Measurements from ENCODE around the gene RNASE8. TPM values are rescaled to one million over a fixed set of nuclear protein-coding genes. Genes with fewer than 3 reads are reported as not detected.

Gene RNASE8
- total RNA-seq, 1 experiment from 2014 or later = not detected

DNA sequence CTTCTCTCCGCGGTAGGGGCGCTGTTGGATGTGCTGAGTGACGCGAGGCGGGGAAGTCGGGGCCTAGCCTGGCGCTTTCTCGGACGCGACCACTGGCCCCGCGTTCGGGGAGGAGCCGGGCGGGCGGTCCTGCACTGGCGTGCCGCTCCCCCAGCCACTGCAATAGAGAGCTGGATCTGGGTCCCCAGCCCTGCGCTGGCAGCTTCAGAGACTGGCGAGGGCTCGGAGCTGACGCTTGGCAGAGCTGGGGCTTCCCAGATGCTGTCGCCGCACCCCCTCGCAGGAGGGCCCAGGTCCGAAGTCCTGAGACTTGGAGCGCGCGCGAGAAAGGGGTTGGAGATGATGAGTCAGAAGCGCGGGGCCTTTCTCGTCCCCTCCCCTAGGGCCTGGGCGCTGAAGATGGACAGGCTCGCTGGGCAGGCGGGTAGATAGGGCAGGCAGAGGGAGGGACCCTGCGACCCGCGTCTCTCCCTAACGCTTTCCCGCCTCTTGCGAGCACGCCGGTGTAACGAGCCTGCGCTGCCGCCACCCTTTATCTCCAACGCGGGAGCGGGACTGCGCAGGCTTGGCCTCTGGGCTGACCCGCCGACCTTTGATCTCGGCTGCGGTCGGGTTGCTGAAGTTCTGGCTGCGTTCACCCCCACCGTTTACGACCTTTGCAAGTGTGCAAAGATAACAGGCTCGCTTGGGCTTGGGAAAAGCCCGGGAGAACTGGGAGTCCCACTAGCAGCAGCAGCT lies 46.3 kb downstream of the RNASE8 start:
- Mint-ChIP-seq H3K4me1 (peaks cover 73% of the 10 kb centered on the region), H3K9me3 (no peaks in the 10 kb centered on the region), H3K27ac (peak overlapping the region; percentile 87), H3K4me3 (peak overlapping the region; percentile 93), H3K36me3 (no peaks in the 10 kb centered on the region), H3K27me3 (ENCODE audit: low read depth) (no peaks in the 10 kb centered on the region)
- ChIA-PET CTCF (interaction anchor here (0.6 to 8.6 kb wide), 27 partner anchors 9 to 446 kb away, joined by 3 to 321 read pairs (median 5); partner anchors contain the start of genes ARHGEF40 and NDRG2), POLR2A (interaction anchor here (1.0 to 3.9 kb wide), 6 partner anchors 9 to 35 kb away, joined by 3 to 40 read pairs (median 6); partner anchors contain the start of gene ARHGEF40)
- DNase-seq (ENCODE audit: low spot score) (peak; percentile 96), ATAC-seq (peak; percentile 79)
- TF ChIP-seq ELF4 (CRISPR knock-in tag; IDR thresholded peaks at IDR 0.05; ENCODE audit: low read depth) (no peak), ZNF263 (CRISPR knock-in tag; IDR thresholded peaks at IDR 0.05; ENCODE audit: low read depth) (no peak), PRRX2 (CRISPR knock-in tag; IDR thresholded peaks at IDR 0.05) (no peak), MYBL2 (CRISPR knock-in tag; IDR thresholded peaks at IDR 0.05) (no peak; the same call in 1 of the 2 replicates), ZNF219 (CRISPR knock-in tag; IDR thresholded peaks at IDR 0.05; ENCODE audit: borderline replicate concordance) (no peak), ATF1 (CRISPR knock-in tag; IDR thresholded peaks at IDR 0.05) (no peak), ETV6 (CRISPR knock-in tag; IDR thresholded peaks at IDR 0.05) (no peak), FOXP1 (CRISPR knock-in tag; IDR thresholded peaks at IDR 0.05; ENCODE audit: borderline replicate concordance) (peak; percentile 83; the same call in 1 of the 2 replicates), ZBTB21 (CRISPR knock-in tag; IDR thresholded peaks at IDR 0.05; ENCODE audit: borderline replicate concordance) (no peak), TCF7 (CRISPR knock-in tag; IDR thresholded peaks at IDR 0.05; ENCODE audit: low read depth) (no peak), RELA (CRISPR knock-in tag; IDR thresholded peaks at IDR 0.05; ENCODE audit: borderline replicate concordance) (peak; percentile 28; the same call in 1 of the 2 replicates), TP53 (CRISPR knock-in tag; IDR thresholded peaks at IDR 0.05) (peak; percentile 68; the same call in 1 of the 2 replicates), KAT7 (CRISPR knock-in tag; IDR thresholded peaks at IDR 0.05; ENCODE audit: borderline replicate concordance) (0 out of 2 replicates have a peak, but pooled peaks have one; percentile 76), OVOL2 (CRISPR knock-in tag; IDR thresholded peaks at IDR 0.05; ENCODE audit: borderline replicate concordance) (no peak)
- TF ChIP-seq, protein P1, sequence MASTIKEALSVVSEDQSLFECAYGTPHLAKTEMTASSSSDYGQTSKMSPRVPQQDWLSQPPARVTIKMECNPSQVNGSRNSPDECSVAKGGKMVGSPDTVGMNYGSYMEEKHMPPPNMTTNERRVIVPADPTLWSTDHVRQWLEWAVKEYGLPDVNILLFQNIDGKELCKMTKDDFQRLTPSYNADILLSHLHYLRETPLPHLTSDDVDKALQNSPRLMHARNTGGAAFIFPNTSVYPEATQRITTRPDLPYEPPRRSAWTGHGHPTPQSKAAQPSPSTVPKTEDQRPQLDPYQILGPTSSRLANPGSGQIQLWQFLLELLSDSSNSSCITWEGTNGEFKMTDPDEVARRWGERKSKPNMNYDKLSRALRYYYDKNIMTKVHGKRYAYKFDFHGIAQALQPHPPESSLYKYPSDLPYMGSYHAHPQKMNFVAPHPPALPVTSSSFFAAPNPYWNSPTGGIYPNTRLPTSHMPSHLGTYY (CRISPR knock-in tag; IDR thresholded peaks at IDR 0.05) = no peak
- TF ChIP-seq, protein P2, sequence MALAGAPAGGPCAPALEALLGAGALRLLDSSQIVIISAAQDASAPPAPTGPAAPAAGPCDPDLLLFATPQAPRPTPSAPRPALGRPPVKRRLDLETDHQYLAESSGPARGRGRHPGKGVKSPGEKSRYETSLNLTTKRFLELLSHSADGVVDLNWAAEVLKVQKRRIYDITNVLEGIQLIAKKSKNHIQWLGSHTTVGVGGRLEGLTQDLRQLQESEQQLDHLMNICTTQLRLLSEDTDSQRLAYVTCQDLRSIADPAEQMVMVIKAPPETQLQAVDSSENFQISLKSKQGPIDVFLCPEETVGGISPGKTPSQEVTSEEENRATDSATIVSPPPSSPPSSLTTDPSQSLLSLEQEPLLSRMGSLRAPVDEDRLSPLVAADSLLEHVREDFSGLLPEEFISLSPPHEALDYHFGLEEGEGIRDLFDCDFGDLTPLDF (CRISPR knock-in tag; IDR thresholded peaks at IDR 0.05) = no peak
- TF ChIP-seq, protein P3, sequence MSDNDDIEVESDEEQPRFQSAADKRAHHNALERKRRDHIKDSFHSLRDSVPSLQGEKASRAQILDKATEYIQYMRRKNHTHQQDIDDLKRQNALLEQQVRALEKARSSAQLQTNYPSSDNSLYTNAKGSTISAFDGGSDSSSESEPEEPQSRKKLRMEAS (CRISPR knock-in tag; IDR thresholded peaks at IDR 0.05) = no peak; the same call in 1 of the 2 replicates
- TF ChIP-seq, protein P4, sequence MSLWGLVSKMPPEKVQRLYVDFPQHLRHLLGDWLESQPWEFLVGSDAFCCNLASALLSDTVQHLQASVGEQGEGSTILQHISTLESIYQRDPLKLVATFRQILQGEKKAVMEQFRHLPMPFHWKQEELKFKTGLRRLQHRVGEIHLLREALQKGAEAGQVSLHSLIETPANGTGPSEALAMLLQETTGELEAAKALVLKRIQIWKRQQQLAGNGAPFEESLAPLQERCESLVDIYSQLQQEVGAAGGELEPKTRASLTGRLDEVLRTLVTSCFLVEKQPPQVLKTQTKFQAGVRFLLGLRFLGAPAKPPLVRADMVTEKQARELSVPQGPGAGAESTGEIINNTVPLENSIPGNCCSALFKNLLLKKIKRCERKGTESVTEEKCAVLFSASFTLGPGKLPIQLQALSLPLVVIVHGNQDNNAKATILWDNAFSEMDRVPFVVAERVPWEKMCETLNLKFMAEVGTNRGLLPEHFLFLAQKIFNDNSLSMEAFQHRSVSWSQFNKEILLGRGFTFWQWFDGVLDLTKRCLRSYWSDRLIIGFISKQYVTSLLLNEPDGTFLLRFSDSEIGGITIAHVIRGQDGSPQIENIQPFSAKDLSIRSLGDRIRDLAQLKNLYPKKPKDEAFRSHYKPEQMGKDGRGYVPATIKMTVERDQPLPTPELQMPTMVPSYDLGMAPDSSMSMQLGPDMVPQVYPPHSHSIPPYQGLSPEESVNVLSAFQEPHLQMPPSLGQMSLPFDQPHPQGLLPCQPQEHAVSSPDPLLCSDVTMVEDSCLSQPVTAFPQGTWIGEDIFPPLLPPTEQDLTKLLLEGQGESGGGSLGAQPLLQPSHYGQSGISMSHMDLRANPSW (CRISPR knock-in tag; conservative IDR thresholded peaks at IDR 0.05; ENCODE audit: low read depth) = no peak
- TF ChIP-seq, protein P5, sequence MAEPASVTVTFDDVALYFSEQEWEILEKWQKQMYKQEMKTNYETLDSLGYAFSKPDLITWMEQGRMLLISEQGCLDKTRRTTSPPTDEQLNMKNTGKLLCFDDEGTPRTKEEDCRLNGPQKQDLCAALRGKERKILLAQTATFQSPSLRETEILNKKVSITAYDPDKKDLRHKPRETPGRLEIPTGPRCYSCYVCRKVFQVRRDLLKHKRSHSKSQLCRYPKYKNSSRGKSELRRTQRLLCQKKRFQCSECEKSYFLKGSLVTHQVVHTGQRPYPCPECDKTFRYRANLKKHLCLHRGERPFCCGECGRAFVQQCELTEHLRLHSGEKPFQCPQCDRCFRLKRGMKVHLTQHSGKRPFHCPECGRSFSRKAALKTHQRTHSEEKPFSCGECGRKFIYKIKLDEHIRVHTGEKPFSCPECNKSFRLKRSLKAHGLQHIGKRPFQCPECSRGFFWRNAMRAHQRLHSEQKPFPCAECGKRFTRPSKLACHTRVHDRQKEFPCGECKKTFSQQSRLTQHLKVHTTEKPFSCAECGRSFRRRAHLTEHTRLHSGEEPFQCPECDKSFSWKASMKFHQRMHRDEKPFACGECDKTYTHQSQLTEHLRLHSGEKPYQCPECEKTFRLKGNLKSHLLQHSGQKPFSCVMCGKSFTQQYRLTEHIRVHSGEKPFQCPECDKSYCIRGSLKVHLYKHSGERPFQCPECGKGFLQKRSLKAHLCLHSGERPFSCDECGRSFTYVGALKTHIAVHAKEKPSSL (CRISPR knock-in tag; conservative IDR thresholded peaks at IDR 0.05) = no peak
- TF ChIP-seq, protein P6, sequence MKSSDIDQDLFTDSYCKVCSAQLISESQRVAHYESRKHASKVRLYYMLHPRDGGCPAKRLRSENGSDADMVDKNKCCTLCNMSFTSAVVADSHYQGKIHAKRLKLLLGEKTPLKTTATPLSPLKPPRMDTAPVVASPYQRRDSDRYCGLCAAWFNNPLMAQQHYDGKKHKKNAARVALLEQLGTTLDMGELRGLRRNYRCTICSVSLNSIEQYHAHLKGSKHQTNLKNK (CRISPR knock-in tag; IDR thresholded peaks at IDR 0.05) = no peak
- TF ChIP-seq, protein P7, sequence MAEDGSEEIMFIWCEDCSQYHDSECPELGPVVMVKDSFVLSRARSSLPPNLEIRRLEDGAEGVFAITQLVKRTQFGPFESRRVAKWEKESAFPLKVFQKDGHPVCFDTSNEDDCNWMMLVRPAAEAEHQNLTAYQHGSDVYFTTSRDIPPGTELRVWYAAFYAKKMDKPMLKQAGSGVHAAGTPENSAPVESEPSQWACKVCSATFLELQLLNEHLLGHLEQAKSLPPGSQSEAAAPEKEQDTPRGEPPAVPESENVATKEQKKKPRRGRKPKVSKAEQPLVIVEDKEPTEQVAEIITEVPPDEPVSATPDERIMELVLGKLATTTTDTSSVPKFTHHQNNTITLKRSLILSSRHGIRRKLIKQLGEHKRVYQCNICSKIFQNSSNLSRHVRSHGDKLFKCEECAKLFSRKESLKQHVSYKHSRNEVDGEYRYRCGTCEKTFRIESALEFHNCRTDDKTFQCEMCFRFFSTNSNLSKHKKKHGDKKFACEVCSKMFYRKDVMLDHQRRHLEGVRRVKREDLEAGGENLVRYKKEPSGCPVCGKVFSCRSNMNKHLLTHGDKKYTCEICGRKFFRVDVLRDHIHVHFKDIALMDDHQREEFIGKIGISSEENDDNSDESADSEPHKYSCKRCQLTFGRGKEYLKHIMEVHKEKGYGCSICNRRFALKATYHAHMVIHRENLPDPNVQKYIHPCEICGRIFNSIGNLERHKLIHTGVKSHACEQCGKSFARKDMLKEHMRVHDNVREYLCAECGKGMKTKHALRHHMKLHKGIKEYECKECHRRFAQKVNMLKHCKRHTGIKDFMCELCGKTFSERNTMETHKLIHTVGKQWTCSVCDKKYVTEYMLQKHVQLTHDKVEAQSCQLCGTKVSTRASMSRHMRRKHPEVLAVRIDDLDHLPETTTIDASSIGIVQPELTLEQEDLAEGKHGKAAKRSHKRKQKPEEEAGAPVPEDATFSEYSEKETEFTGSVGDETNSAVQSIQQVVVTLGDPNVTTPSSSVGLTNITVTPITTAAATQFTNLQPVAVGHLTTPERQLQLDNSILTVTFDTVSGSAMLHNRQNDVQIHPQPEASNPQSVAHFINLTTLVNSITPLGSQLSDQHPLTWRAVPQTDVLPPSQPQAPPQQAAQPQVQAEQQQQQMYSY (CRISPR knock-in tag; IDR thresholded peaks at IDR 0.05) = no peak
- TF ChIP-seq, protein P8, sequence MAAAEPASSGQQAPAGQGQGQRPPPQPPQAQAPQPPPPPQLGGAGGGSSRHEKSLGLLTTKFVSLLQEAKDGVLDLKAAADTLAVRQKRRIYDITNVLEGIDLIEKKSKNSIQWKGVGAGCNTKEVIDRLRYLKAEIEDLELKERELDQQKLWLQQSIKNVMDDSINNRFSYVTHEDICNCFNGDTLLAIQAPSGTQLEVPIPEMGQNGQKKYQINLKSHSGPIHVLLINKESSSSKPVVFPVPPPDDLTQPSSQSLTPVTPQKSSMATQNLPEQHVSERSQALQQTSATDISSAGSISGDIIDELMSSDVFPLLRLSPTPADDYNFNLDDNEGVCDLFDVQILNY (CRISPR knock-in tag; IDR thresholded peaks at IDR 0.05) = peak; percentile 65
- TF ChIP-seq, protein P9, sequence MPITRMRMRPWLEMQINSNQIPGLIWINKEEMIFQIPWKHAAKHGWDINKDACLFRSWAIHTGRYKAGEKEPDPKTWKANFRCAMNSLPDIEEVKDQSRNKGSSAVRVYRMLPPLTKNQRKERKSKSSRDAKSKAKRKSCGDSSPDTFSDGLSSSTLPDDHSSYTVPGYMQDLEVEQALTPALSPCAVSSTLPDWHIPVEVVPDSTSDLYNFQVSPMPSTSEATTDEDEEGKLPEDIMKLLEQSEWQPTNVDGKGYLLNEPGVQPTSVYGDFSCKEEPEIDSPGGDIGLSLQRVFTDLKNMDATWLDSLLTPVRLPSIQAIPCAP (CRISPR knock-in tag; IDR thresholded peaks at IDR 0.05) = no peak; the same call in 1 of the 2 replicates

Data from WTC11 (cell line).